ENCODE data around the gene BTBD9.

Gene BTBD9

GRCh38 chr6:38684237-38684636, 44.5 kb upstream of the BTBD9 start:
- TF ChIP-seq, protein P1, sequence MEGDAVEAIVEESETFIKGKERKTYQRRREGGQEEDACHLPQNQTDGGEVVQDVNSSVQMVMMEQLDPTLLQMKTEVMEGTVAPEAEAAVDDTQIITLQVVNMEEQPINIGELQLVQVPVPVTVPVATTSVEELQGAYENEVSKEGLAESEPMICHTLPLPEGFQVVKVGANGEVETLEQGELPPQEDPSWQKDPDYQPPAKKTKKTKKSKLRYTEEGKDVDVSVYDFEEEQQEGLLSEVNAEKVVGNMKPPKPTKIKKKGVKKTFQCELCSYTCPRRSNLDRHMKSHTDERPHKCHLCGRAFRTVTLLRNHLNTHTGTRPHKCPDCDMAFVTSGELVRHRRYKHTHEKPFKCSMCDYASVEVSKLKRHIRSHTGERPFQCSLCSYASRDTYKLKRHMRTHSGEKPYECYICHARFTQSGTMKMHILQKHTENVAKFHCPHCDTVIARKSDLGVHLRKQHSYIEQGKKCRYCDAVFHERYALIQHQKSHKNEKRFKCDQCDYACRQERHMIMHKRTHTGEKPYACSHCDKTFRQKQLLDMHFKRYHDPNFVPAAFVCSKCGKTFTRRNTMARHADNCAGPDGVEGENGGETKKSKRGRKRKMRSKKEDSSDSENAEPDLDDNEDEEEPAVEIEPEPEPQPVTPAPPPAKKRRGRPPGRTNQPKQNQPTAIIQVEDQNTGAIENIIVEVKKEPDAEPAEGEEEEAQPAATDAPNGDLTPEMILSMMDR (IDR thresholded peaks at IDR 0.05; ENCODE audit: low read depth, low read length, missing control alignments), result no peak
- H3K4me3 ChIP-seq (replicated peaks; ENCODE audit: low read depth, low read length), result no peak overlapping the region
- DNase-seq (ENCODE audit: extremely low read depth, low read depth), result no peak

GRCh38 chr6:38681850-38682249, 42.1 kb upstream of the BTBD9 start:
- no peak for DNase-seq (ENCODE audit: extremely low read depth, low read depth)
- H3K4me3 ChIP-seq (replicated peaks; ENCODE audit: low read depth, low read length), result no peak overlapping the region
- TF ChIP-seq, protein P1 (IDR thresholded peaks at IDR 0.05; ENCODE audit: low read depth, low read length, missing control alignments), result no peak

GRCh38 chr6:38679668-38680067, 39.9 kb upstream of the BTBD9 start:
- no peak for DNase-seq (ENCODE audit: extremely low read depth, low read depth)
- TF ChIP-seq, protein P1 (IDR thresholded peaks at IDR 0.05; ENCODE audit: low read depth, low read length, missing control alignments), result no peak
- H3K4me3 ChIP-seq (replicated peaks; ENCODE audit: low read depth, low read length), result no peak overlapping the region

GRCh38 chr6:38678178-38678760, 38.5 kb upstream of the BTBD9 start:
- TF ChIP-seq, protein P1 (IDR thresholded peaks at IDR 0.05; ENCODE audit: low read depth, low read length, missing control alignments), result no peak
- no peak for DNase-seq (ENCODE audit: extremely low read depth, low read depth)

DNA sequence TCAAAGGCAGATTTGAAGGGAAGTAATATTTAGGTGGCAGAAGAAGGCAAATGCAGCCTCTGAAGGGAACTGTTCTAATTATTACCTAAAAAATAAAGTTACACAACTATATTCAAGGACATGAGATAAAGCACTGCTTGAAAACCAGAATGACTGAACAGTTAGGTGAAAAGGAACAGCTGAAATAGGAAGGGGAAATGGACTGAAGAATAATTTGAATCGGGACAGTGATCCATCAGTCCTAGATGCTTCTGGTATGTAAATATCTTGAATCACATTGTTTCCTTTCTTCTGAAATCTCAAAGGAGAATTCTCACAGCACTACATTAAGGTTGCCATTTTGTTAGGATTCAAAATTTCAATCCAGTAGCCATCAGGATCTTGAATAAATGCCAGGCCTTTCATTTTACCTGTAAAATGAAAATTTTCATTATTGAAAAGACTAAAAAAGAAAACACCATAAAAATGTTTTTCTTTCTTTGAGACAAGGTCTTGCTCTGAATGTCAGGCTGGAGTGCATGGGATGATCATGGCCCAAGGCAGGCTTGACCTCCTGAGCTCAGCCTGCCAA, 37.3 kb upstream of the BTBD9 start:
- TF ChIP-seq, protein P1 (IDR thresholded peaks at IDR 0.05; ENCODE audit: low read depth, low read length, missing control alignments), result no peak
- no peak for DNase-seq (ENCODE audit: extremely low read depth, low read depth)
- H3K4me3 ChIP-seq (replicated peaks; ENCODE audit: low read depth, low read length), result no peak overlapping the region

More at GRCh38 chr6:38678178-38678760, 38.5 kb upstream of the BTBD9 start:
- no peak overlapping the region for H3K4me3 ChIP-seq (replicated peaks; ENCODE audit: low read depth, low read length)

DNA sequence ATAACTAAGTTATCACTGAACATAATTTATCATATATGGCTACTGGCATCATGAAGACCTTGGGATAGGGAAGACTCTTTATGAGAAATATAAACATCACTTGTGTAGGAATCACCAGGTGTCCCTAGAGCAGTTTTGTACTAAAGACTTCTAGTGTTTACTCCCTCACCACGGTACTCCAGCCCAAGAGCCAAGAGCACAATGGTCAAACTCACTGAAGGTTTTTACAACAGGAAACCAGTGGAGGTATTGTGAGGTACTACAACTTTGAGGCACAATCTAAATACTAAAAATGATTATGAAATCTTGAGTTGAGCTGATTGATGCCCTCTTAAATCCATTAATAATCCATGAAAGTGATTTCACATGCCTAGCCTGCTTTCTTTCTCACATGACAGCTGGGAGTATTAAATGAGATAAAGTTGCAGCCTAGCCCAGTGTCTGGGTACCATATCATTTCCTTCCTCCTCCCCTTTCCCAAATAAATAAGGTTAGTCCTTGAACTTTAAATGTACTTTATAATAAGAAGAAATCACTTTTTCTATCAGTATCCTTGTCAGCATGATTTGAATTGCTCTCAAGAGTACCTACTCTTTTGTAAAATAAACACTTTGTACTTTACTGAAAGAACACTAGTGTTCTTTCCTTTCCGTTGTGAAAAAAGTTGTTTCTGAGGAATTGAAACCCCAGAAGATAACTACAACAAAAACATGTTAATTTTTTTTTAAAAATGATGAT, 36.7 kb upstream of the BTBD9 start:
- no peak for DNase-seq (ENCODE audit: extremely low read depth, low read depth)
- TF ChIP-seq, protein P1 (IDR thresholded peaks at IDR 0.05; ENCODE audit: low read depth, low read length, missing control alignments), result no peak
- no peak overlapping the region for H3K4me3 ChIP-seq (replicated peaks; ENCODE audit: low read depth, low read length)

All from HFF-Myc (cell line).